DOHH2 (cell line): ENCODE measurements around the gene DENND1B.

ENCODE experiments used
- H3F3A ChIP-seq: fragments of 200-600 bp; sonication (generic), shearing (Covaris generic); 2 replicates; pipeline ENCODE4 v1.6.0; 2016; ENCODE audit warnings: antibody characterized with exemption, mild to moderate bottlenecking; ENCODE audit not compliant: control insufficient read depth, insufficient read depth
- H3K27ac ChIP-seq: fragments of 200-600 bp; sonication (generic); 2 replicates; pipeline ENCODE4 v1.5.1; 2014; ENCODE audit warnings: low read depth, mild to moderate bottlenecking, low read length, moderate library complexity
- H3K27me3 ChIP-seq: fragments of 200-600 bp; sonication (generic); 2 replicates; pipeline ENCODE4 v1.6.1; 2014; ENCODE audit warnings: mild to moderate bottlenecking, low read length, mixed read lengths; ENCODE audit not compliant: control insufficient read depth
- H3K36me3 ChIP-seq: fragments of 200-600 bp; sonication (generic); 2 replicates; pipeline ENCODE4 v1.6.1; 2014; ENCODE audit warnings: mild to moderate bottlenecking, low read length, moderate library complexity, mixed read lengths; ENCODE audit not compliant: control insufficient read depth
- H3K4me1 ChIP-seq: fragments of 200-600 bp; sonication (generic); 2 replicates; pipeline ENCODE4 v1.6.1; 2014; ENCODE audit warnings: mild to moderate bottlenecking, low read length, mixed read lengths; ENCODE audit not compliant: control insufficient read depth
- H3K4me2 ChIP-seq: fragments of 200-600 bp; sonication (generic); 2 replicates; pipeline ENCODE4 v1.6.0; 2014; ENCODE audit warnings: mild to moderate bottlenecking, low read length, moderate library complexity
- H3K4me3 ChIP-seq: fragments of 200-600 bp; sonication (generic); 2 replicates; pipeline ENCODE4 v1.5.1; 2014; ENCODE audit warnings: mild to moderate bottlenecking, low read length, mixed read lengths
- H3K79me2 ChIP-seq: fragments of 200-600 bp; sonication (generic); 2 replicates; pipeline ENCODE4 v1.6.1; 2014; ENCODE audit warnings: mild to moderate bottlenecking, low read length, mixed read lengths; ENCODE audit not compliant: control insufficient read depth
- H3K9me2 ChIP-seq: fragments of 200-600 bp; sonication (generic); replicated peaks from 2 replicates; pipeline ENCODE4 v1.6.1; 2014; ENCODE audit warnings: mild to moderate bottlenecking, low read length, mixed read lengths; ENCODE audit not compliant: control insufficient read depth
- H3K9me3 ChIP-seq: fragments of 200-600 bp; sonication (generic); 2 replicates; pipeline ENCODE4 v1.6.1; 2014; ENCODE audit warnings: antibody characterized with exemption, low read length, mixed read lengths; ENCODE audit not compliant: control insufficient read depth, insufficient read depth
- H4K20me1 ChIP-seq: fragments of 200-600 bp; sonication (generic); 2 replicates; pipeline ENCODE4 v1.6.0; 2014; ENCODE audit warnings: low read depth, mild to moderate bottlenecking, antibody characterized with exemption, low read length, moderate library complexity; ENCODE audit not compliant: control insufficient read depth, insufficient read depth
- CTCF ChIP-seq: fragments of 200-600 bp; sonication (generic); IDR thresholded peaks from one replicate; pipeline ENCODE4 v1.5.1; 2014; ENCODE audit warnings: antibody characterized with exemption, mild to moderate bottlenecking, low read depth, low read length; ENCODE audit not compliant: poor library complexity, severe bottlenecking
- EZH2phosphoT487 ChIP-seq: fragments of 200-600 bp; sonication (generic); IDR thresholded peaks from 2 replicates; pipeline ENCODE4 v1.6.1; 2017; ENCODE audit warnings: borderline replicate concordance, mild to moderate bottlenecking, antibody characterized with exemption, low read length, moderate library complexity, mixed read lengths

DENND1B gene

GRCh38 chr1:197686231-197686630 lies 89.0 kb downstream of the DENND1B start:
- TF ChIP-seq EZH2phosphoT487 (no peak), CTCF (no peak)
- H3K27me3 ChIP-seq = no peaks in the 10 kb centered on the region
- H3K4me2 ChIP-seq = no peak overlapping the region
- 0 out of 2 replicates have a peak, but pooled peaks cover 2% of the 10 kb centered on the region for H3K79me2 ChIP-seq
- H3K27ac ChIP-seq = no peak overlapping the region
- no peaks in the 10 kb centered on the region for H3K9me2 ChIP-seq
- H3K36me3 ChIP-seq = peaks cover 14% of the 10 kb centered on the region
- no peaks in the 10 kb centered on the region for H3F3A ChIP-seq
- H3K9me3 ChIP-seq = peaks cover 24% of the 10 kb centered on the region
- H3K4me3 ChIP-seq = no peak overlapping the region
- H4K20me1 ChIP-seq = no peaks in the 10 kb centered on the region
- no peaks in the 10 kb centered on the region for H3K4me1 ChIP-seq

- H3K4me2 ChIP-seq = no peak overlapping the region
- H3K79me2 ChIP-seq = 0 out of 2 replicates have a peak, but pooled peaks cover 2% of the 10 kb centered on the region
- H4K20me1 ChIP-seq = no peaks in the 10 kb centered on the region
- TF ChIP-seq CTCF (no peak), EZH2phosphoT487 (no peak)
- no peak overlapping the region for H3K27ac ChIP-seq
- no peaks in the 10 kb centered on the region for H3K9me2 ChIP-seq
- H3F3A ChIP-seq = no peaks in the 10 kb centered on the region
- no peak overlapping the region for H3K4me3 ChIP-seq
- H3K36me3 ChIP-seq = peaks cover 14% of the 10 kb centered on the region
- no peaks in the 10 kb centered on the region for H3K4me1 ChIP-seq
- H3K9me3 ChIP-seq = peaks cover 24% of the 10 kb centered on the region
- H3K27me3 ChIP-seq = no peaks in the 10 kb centered on the region
Measured at GRCh38 chr1:197685785-197686184, 89.5 kb downstream of the DENND1B start.

- Histone ChIP-seq H3K4me1 (no peaks in the 10 kb centered on the region), H3K9me2 (no peaks in the 10 kb centered on the region), H3K4me3 (no peak overlapping the region), H3K36me3 (peaks cover 6% of the 10 kb centered on the region; the same call in 1 of the 2 replicates), H3K79me2 (0 out of 2 replicates have a peak, but pooled peaks cover 2% of the 10 kb centered on the region), H3K27ac (no peak overlapping the region), H3K4me2 (no peak overlapping the region), H3F3A (no peaks in the 10 kb centered on the region), H3K9me3 (peaks cover 11% of the 10 kb centered on the region), H3K27me3 (no peaks in the 10 kb centered on the region), H4K20me1 (no peaks in the 10 kb centered on the region)
- no peak for TF ChIP-seq EZH2phosphoT487
- TF ChIP-seq CTCF = no peak
Measured at GRCh38 chr1:197683895-197684553, 91.3 kb downstream of the DENND1B start.
